Loucy (cell line): ENCODE measurements around the gene RNASE8.

Experiments used
- EZH2phosphoT487 ChIP-seq: fragments of 200-600 bp; IDR thresholded peaks from 2 replicates; pipeline ENCODE4 v1.6.1; 2018; ENCODE audit warnings: antibody characterized with exemption, mild to moderate bottlenecking, moderate library complexity, borderline replicate concordance
- TF ChIP-seq, protein P1 (sequence below): fragments of 200-600 bp; sonication (generic); conservative IDR thresholded peaks from 2 replicates; pipeline ENCODE4 v1.5.1; 2014; ENCODE audit warnings: mild to moderate bottlenecking, antibody characterized with exemption, low read length

DNA sequence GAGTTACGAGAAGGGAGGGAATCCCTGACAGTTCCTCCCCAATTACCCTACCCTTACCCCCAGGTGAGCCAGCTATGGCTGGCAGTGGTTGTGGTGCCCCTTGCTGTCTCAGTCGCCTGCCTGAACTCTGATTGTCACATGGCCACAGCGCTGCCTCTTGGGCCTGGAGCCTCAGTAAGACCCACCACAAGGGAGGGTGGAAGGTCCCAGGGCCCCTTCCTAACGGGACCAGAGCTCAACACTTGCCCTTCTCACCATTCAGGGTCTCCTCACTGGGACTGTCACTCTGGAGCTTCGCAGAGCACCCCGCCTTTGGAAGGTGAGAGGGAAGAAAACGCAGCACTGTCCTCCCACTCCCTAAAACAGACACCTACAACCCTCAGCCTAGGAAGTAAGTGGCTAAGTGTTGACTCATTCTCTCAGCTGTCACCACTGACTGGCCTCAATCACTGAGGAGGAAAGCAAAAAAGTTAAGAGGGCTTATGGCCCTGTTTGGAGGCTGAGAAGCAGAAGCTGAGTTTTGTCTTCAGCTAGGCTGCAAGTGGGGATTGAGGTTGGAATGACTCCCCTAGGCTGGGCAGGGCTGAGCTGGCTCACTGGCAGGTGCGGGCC lies 44.3 kb downstream of the RNASE8 start:
- TF ChIP-seq, protein P1, sequence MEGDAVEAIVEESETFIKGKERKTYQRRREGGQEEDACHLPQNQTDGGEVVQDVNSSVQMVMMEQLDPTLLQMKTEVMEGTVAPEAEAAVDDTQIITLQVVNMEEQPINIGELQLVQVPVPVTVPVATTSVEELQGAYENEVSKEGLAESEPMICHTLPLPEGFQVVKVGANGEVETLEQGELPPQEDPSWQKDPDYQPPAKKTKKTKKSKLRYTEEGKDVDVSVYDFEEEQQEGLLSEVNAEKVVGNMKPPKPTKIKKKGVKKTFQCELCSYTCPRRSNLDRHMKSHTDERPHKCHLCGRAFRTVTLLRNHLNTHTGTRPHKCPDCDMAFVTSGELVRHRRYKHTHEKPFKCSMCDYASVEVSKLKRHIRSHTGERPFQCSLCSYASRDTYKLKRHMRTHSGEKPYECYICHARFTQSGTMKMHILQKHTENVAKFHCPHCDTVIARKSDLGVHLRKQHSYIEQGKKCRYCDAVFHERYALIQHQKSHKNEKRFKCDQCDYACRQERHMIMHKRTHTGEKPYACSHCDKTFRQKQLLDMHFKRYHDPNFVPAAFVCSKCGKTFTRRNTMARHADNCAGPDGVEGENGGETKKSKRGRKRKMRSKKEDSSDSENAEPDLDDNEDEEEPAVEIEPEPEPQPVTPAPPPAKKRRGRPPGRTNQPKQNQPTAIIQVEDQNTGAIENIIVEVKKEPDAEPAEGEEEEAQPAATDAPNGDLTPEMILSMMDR: no peak
- no peak for TF ChIP-seq EZH2phosphoT487
